ENCODE results near the gene AHDC1. TPM values are rescaled to one million over a fixed set of nuclear protein-coding genes. Genes with fewer than 3 reads are reported as not detected.

AHDC1 gene
- total RNA-seq, 1 donor from 2014 or later = 46.6 TPM

DNA sequence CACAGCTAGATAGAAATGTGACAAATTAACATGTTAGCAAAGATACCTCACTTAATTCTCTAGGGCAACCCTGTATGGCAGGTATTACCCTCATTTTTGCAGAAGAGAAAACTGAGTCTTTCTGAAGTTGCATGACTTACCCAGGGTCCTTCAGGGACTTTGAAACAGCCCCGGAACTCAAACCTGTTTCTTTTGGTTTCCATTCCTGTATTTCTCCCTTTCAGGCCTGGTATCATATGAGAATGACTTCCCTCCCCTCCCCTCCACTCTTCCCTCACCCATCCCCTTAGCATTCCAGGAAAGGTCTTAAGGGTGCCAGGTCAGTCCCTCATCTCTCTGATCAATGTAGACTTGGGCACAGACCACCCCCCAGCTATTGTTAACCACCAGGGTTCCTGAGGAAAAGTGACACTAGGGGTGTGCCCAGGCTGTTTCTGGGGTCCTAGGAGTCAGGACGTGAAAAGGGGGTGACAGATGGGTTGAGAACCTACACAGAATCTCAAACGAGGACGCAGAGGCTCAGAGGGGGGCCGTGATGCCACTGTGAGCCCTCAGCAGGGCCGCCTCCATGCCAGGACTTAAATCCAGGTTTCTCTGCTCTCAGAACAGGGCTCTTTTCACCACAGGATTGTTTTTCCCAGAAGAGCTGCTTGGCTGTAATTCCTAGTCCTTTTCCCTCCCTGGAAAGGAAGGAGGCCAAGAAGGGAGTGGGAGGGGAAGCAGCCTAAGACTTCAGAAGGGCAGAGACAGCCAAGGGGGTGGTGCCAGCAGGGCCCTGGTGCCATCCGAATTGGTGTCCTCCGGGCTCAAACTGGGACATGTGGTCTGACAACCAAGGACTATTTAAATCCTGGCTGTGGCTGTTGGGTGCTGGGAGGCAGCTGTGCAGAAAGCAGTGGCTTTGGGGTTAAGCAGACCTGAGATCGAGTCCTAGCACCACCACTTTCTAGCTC, 111.9 kb downstream of the AHDC1 start:
- peak; percentile 96 for DNase-seq (ENCODE audit: low read depth)

DNA sequence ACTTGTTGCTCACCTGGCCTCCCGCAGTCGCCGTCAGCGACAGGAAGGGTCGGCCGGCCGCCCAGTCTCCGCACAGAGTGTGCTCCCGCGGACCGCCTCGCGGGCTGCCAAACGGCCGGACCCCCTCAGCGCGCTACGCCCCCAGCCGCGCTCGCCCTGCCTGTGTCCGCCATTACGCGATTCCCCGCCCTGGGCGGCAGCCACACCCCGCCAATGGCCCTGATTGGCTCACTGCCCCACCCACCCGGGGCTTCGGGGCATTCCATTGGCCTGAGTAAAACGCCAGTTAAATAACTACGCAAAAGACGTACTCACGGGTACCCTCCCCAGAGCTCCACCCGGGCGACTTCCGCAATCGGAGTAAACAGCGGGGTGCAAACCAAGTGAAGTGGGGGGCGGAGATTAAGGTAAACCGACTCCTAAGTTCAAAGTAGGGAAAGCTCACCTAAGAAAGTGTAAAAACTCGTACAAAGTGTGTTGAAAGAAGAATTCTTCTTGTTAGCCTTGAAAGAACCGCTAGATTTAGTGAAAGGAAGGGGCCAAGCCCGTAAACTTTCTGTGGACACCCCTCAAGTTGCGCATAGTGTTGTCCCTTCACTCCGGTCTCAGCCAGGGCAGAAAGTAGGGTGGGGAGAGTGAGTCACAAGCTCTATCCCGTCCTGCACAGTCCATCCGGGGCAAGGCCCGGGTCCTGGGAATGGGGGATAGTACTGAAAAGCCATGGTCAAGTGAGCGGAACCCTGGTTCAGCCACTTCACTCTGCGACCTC, 113.8 kb downstream of the AHDC1 start, which contains the start of gene WASF2:
WASF2 (minus strand) TSS at position 195 of the 769 bp plus-strand sequence. CDS start 61,277 bp downstream, outside the sequence.
- peak; percentile 97 for DNase-seq (ENCODE audit: low read depth)

DNA sequence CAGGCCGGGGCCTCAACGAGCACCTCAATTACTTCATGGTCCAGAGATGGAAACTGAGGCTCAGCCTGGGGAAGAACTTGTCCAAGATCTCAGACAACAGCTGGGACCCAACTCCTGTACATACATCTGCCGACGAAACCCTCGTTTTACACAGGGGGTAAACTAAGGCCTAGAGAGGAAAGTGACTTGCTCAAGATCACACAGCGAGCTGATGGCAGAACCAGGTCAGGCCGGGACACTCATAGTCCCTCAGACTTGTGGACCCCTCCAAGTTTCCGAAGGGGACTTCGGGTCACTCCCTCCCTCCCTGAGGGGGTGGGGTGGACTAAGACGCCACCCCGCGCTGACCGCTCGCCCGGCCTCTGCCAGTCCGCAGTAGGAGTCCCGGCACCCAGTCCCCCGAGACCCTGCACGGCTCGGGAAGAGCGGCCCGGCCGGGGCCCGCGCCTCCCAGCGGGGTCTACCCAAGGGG, 114.4 kb downstream of the AHDC1 start:
- peak; percentile 55 for DNase-seq (ENCODE audit: low read depth)

DNA sequence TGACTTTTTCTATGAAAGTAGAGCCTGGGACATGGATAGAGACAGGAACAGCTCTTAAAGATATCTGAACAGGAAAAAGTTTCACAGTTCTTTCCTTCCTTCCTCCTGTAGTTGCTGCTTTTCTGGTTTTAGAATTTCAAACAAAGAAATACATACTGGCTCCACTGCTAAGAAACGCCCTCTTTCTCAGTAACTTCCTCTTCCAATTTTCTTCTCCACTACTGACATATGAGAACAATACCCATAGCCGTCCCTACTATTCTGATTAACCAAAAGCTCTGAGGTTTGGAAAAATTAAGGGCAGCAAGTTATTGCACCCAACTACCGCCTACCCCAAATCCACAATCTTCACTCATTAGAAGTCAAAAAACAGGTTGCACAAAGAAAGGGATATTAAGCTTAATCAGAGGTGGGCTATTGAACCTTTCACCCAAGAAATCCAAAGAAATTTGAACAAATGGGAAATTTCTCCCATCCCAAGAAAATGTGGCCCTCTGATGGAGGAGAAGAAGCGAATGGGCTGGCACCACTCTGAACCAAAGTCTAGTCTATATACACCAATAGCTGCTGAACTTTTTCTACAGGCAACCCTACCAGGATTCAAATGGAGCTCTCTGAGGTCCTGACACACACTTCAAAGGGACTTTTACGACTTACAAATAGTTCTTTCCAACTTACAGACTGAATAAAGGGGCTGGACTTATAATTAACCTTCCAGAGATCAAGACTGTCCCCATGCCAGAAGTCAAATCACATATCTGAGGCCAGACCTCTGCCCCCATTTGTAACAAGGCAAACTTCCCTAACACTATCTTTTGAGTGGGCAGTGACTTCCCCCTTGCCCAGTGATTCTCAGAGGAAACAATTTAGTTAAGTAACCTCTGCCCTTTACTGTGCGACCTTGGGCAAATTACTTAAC, 115.7 kb downstream of the AHDC1 start:
- DNase-seq (ENCODE audit: low read depth) = peak; percentile 66

DNA sequence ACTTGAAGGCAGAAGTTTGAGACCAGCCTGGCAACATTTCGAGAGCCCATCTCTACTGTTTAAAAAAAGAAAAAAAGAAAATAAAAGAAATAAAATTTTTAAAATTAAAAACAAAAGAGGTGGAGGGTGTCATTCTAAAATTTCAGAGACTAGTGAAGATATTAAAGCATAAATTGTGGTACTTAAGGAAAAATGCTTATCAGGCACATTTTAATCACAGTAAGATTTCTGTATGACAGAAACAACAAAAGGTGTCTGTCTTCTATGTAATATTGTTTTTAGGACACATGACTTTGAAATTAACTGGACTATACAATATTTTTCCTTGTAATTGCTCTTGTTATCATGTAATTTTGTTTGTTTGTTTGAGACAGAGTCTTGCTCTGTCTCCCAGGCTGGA, 118.6 kb downstream of the AHDC1 start:
- no peak for DNase-seq (ENCODE audit: low read depth)

Other genes starting within 250 kb of the AHDC1 start
- 26.0 and 29.3 TPM in 2 replicates for gene MAP3K6, start 237.2 kb downstream of the AHDC1 start, total RNA-seq
- not detected in 2 replicates for gene FCN3, start 229.3 kb downstream of the AHDC1 start, total RNA-seq
- gene CD164L2, start 220.8 kb downstream of the AHDC1 start, total RNA-seq = not detected in 2 replicates
- 0.16 and 0.72 TPM in 2 replicates for gene GPR3, start 211.5 kb downstream of the AHDC1 start, total RNA-seq
- gene WASF2, start 114.0 kb downstream of the AHDC1 start, total RNA-seq = 17.3 and 18.2 TPM in 2 replicates
- 0.05 and 0.29 TPM in 2 replicates for gene FGR, start 31.0 kb upstream of the AHDC1 start, total RNA-seq
- 509 and 774 TPM in 2 replicates for gene IFI6, start 68.0 kb upstream of the AHDC1 start, total RNA-seq
- 22.3 and 33.4 TPM in 2 replicates for gene FAM76A, start 121.8 kb upstream of the AHDC1 start, total RNA-seq
- gene STX12, start 169.1 kb upstream of the AHDC1 start, total RNA-seq = 42.1 and 43.0 TPM in 2 replicates
- gene PPP1R8, start 226.6 kb upstream of the AHDC1 start, total RNA-seq = 37.5 and 48.2 TPM in 2 replicates